Activated CD4-positive, CD25-positive, alpha-beta regulatory T cell treated with anti-CD3 and anti-CD28 coated beads, Interleukin-2, amount 50 U/mL, for 72 hours (primary cell): Measurements from ENCODE around the gene PPP1R37.
"Not testable (repeated sequence)": the region's sequence is repeated elsewhere in the genome, so short reads cannot be mapped to it uniquely, and the experiment has no call there.

Experiments used
- DNase-seq: peaks from one replicate; pipeline ENCODE4 v3.0.0; 2021

Gene PPP1R37

GRCh38 chr19:45117671-45118070 lies 24.7 kb downstream of the PPP1R37 start:
- no peak for DNase-seq

- no peak for DNase-seq
These were observed 25.1 kb downstream of the PPP1R37 start for GRCh38 chr19:45118106-45118505.

GRCh38 chr19:45118591-45119355 lies 25.8 kb downstream of the PPP1R37 start:
- DNase-seq = not testable (repeated sequence)

GRCh38 chr19:45119582-45119981 lies 26.6 kb downstream of the PPP1R37 start:
- no peak for DNase-seq

GRCh38 chr19:45121827-45122345 lies 28.9 kb downstream of the PPP1R37 start:
- DNase-seq = no peak

- DNase-seq = no peak
These were observed 29.9 kb downstream of the PPP1R37 start for GRCh38 chr19:45122832-45123231.

- DNase-seq = no peak
These were observed 30.5 kb downstream of the PPP1R37 start for GRCh38 chr19:45123440-45123850.

- DNase-seq = no peak
These were observed 31.0 kb downstream of the PPP1R37 start for GRCh38 chr19:45124021-45124420.

- DNase-seq = no peak
These were observed 32.4 kb downstream of the PPP1R37 start for GRCh38 chr19:45125360-45125759.

- DNase-seq = peak; percentile 70
These were observed 33.1 kb downstream of the PPP1R37 start for GRCh38 chr19:45125975-45126493.

GRCh38 chr19:45126654-45127053 lies 33.7 kb downstream of the PPP1R37 start:
- DNase-seq = no peak

- no peak for DNase-seq
These were observed 35.2 kb downstream of the PPP1R37 start for GRCh38 chr19:45128146-45128545.

GRCh38 chr19:45128806-45129205 lies 35.8 kb downstream of the PPP1R37 start:
- no peak for DNase-seq

GRCh38 chr19:45130236-45130635 lies 37.3 kb downstream of the PPP1R37 start:
- no peak for DNase-seq

GRCh38 chr19:45130888-45131615 lies 38.1 kb downstream of the PPP1R37 start:
- no peak for DNase-seq

- DNase-seq = no peak
These were observed 40.7 kb downstream of the PPP1R37 start for GRCh38 chr19:45133661-45134060.

GRCh38 chr19:45135176-45135885 lies 42.4 kb downstream of the PPP1R37 start:
- no peak for DNase-seq

- DNase-seq = no peak
These were observed 43.7 kb downstream of the PPP1R37 start for GRCh38 chr19:45136507-45137178.

GRCh38 chr19:45137179-45137761 lies 44.3 kb downstream of the PPP1R37 start:
- DNase-seq = no peak

GRCh38 chr19:45138303-45138751 lies 45.3 kb downstream of the PPP1R37 start:
- no peak for DNase-seq

GRCh38 chr19:45139286-45140143 lies 46.5 kb downstream of the PPP1R37 start:
- DNase-seq = no peak
